Gastrocnemius medialis (tissue), 4 donors: Measurements from ENCODE around the gene DDR2. TPM values are rescaled to one million over a fixed set of nuclear protein-coding genes. Genes with fewer than 3 reads are reported as not detected.
A peak's percentile ranks its signal among the peaks of the same experiment; 100 is the strongest.

Source experiments
- ATAC-seq, 2 donors: fragments of 150-250 bp; one replicate each; pipeline ENCODE4 v1.9.1; 2016
- DNase-seq, 2 donors: peaks; one replicate each; pipeline ENCODE4 v3.0.0-alpha.2; 2019
- H3K27ac ChIP-seq, 4 donors: fragments of 200-600 bp; sonication (generic); 1 replicate in 1 of 4; 2 replicates in 3 of 4; pipeline ENCODE4 v1.5.1; 2016 to 2018; ENCODE audit warnings: mild to moderate bottlenecking in 2 of 4, moderate library complexity in 1 of 4
- H3K27me3 ChIP-seq, 3 donors: fragments of 200-600 bp; sonication (generic) in 2 of 3; 1 replicate in 1 of 3; 2 replicates in 2 of 3; pipeline versions ENCODE4 v1.5.1 to v1.6.0; 2016 to 2019; ENCODE audit warnings: mild to moderate bottlenecking in 1 of 3, moderate library complexity in 1 of 3
- H3K36me3 ChIP-seq, 2 donors: fragments of 200-600 bp; sonication (generic) in 1 of 2; one replicate each; pipeline ENCODE4 v1.5.1; 2017 to 2018
- H3K4me1 ChIP-seq, 2 donors: fragments of 200-600 bp; sonication (generic) in 1 of 2; one replicate each; pipeline ENCODE4 v1.5.1; 2016 to 2017; ENCODE audit warnings: mild to moderate bottlenecking in 2 of 2
- H3K4me3 ChIP-seq, 4 donors: fragments of 200-600 bp; sonication (generic) in 3 of 4; 1 replicate in 1 of 4; 2 replicates in 3 of 4; pipeline ENCODE4 v1.5.1; 2016 to 2019; ENCODE audit warnings: mild to moderate bottlenecking in 2 of 4
- H3K9me3 ChIP-seq, 3 donors: fragments of 200-600 bp; sonication (generic) in 2 of 3; 1 replicate in 1 of 3; 2 replicates in 2 of 3; pipeline ENCODE4 v1.5.1; 2016 to 2019
- CTCF ChIP-seq, 5 experiments: fragments of 450-650 bp in 3 of 5; fragments of 200-600 bp in 2 of 5; sonication (generic) in 2 of 5; IDR thresholded peaks in 4 of 5; conservative IDR thresholded peaks in 1 of 5; 1 replicate in 4 of 5; 2 replicates in 1 of 5; pipeline ENCODE4 v1.5.1; 2016 to 2019; ENCODE audit warnings: antibody characterized with exemption in 5 of 5, mild to moderate bottlenecking in 3 of 5, moderate library complexity in 3 of 5
- POLR2A ChIP-seq, 2 donors: fragments of 450-650 bp; IDR thresholded peaks; one replicate each; pipeline ENCODE4 v1.6.1; 2017; ENCODE audit warnings: antibody characterized with exemption in 2 of 2, mild to moderate bottlenecking in 2 of 2, moderate library complexity in 2 of 2
- in situ Hi-C, 4 donors: fragments of 200-750 bp; cut with MboI; loops; one replicate each; pipeline versions ENCODE4 v1.15.0 to v1.8.0; 2017; ENCODE audit warnings: low sequenced_read_pairs in 4 of 4
- intact Hi-C: fragments of 100-400 bp; cut with DNase I; formaldehyde crosslinking; loops from one replicate; pipeline ENCODE4 v1.15.1; 2023; ENCODE audit warnings: low total_unique reads
- total RNA-seq, 4 donors: library from RNA; depleted of rRNA; stranded (reverse); fragments of >200 nt; gene quantifications; one replicate each; pipeline versions ENCODE4 v1.1.0 to v1.2.3, GENCODE V29; 2016

The DDR2 gene
- total RNA-seq, 4 donors from 2014 or later = 9.8 to 15.4 (median 10.6) TPM

GRCh38 chr1:162709132-162709860, 77.0 kb downstream of the DDR2 start:
- Histone ChIP-seq H3K9me3 (no peaks in the 10 kb centered on the region), H3K27me3 (no peaks in the 10 kb centered on the region), H3K36me3 (no peaks in the 10 kb centered on the region), H3K4me3 (no peak overlapping the region), H3K4me1 (peaks cover 25% of the 10 kb centered on the region in 2 donors), H3K27ac (peak overlapping the region in 2 of 4 donors; percentile 3 to 61)
- DNase-seq (no peak), ATAC-seq (no peak)
- intact Hi-C loops = no loop called here
- in situ Hi-C loops = no loop called here
- TF ChIP-seq CTCF (IDR thresholded peaks at IDR 0.05 in 4 of 5, conservative IDR thresholded peaks at IDR 0.05 in 1 of 5) (no peak), POLR2A (IDR thresholded peaks at IDR 0.05) (no peak)

GRCh38 chr1:162709870-162710269, 77.6 kb downstream of the DDR2 start:
- peak overlapping the region; percentile 15 to 61 (median 56) for H3K27ac ChIP-seq
- DNase-seq = no peak
- H3K36me3 ChIP-seq = no peaks in the 10 kb centered on the region
- no peak for TF ChIP-seq CTCF (IDR thresholded peaks at IDR 0.05 in 4 of 5, conservative IDR thresholded peaks at IDR 0.05 in 1 of 5)
- TF ChIP-seq POLR2A (IDR thresholded peaks at IDR 0.05) = no peak
- ATAC-seq = no peak
- peaks cover 19% of the 10 kb centered on the region in 2 donors for H3K4me1 ChIP-seq
- H3K4me3 ChIP-seq = no peak overlapping the region
- intact Hi-C loops (no loop called here), in situ Hi-C loops (no loop called here)
- H3K9me3 ChIP-seq = no peaks in the 10 kb centered on the region
- no peaks in the 10 kb centered on the region for H3K27me3 ChIP-seq

GRCh38 chr1:162710345-162710744, 78.1 kb downstream of the DDR2 start:
- in situ Hi-C loops (no loop called here), intact Hi-C loops (no loop called here)
- H3K27ac ChIP-seq = peak overlapping the region; percentile 21 to 61 (median 56)
- no peaks in the 10 kb centered on the region for H3K27me3 ChIP-seq
- peak in 1 of 2 donors; percentile 9 for ATAC-seq
- no peak overlapping the region for H3K4me3 ChIP-seq
- TF ChIP-seq POLR2A (IDR thresholded peaks at IDR 0.05) (no peak), CTCF (IDR thresholded peaks at IDR 0.05 in 4 of 5, conservative IDR thresholded peaks at IDR 0.05 in 1 of 5) (no peak)
- peaks cover 14 to 15% of the 10 kb centered on the region in 2 donors for H3K4me1 ChIP-seq
- H3K36me3 ChIP-seq = no peaks in the 10 kb centered on the region
- H3K9me3 ChIP-seq = no peaks in the 10 kb centered on the region
- no peak for DNase-seq

DNA sequence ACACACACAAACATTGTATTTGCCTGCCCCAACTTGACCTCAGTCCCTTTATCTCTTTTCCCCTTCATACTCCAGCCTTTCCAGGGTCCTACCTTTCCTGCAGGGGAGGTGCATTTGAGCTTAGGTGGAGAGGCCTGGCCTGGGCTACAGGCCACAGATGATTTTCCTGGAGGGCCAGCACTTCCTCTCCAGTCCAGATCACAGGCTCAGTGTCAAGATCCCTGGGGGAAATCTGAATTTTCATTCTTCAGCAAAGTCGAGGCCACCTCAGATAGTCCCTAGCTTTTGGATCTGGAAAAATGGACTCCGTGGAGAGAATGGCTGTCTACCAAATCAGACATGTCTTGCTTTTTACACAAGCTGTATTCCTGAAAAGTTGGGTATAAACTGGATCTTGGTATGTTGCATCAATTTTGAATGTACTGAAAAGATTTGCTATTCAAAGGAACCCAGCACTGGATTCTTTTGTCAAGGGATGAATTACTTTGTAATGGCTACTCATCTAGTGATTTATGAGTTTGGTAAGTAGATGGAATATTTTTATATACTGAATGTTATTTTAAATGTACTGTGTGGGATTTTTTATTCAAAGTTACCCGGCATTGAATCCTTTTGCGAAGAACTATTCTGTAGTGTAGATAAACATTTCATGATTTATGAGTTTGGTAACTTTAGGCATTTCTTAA, 78.7 kb downstream of the DDR2 start:
- Histone ChIP-seq H3K4me1 (peaks cover 9 to 12% of the 10 kb centered on the region in 2 donors), H3K27me3 (no peaks in the 10 kb centered on the region), H3K27ac (peak overlapping the region in 2 of 4 donors; percentile 21 to 61), H3K36me3 (no peaks in the 10 kb centered on the region), H3K4me3 (no peak overlapping the region), H3K9me3 (no peaks in the 10 kb centered on the region)
- intact Hi-C loops (no loop called here), in situ Hi-C loops (no loop called here)
- TF ChIP-seq POLR2A (IDR thresholded peaks at IDR 0.05) = no peak
- TF ChIP-seq CTCF (IDR thresholded peaks at IDR 0.05 in 4 of 5, conservative IDR thresholded peaks at IDR 0.05 in 1 of 5) = no peak
- DNase-seq = no peak
- no peak for ATAC-seq
